Activated T-cell treated with anti-CD3 and anti-CD28 coated beads for 1 hour (primary cell): Measurements from ENCODE around the gene KRT7.
"Not testable (repeated sequence)": the region's sequence is repeated elsewhere in the genome, so short reads cannot be mapped to it uniquely, and the experiment has no call there.

Source experiments
- DNase-seq: peaks from one replicate; pipeline ENCODE4 v3.0.0-alpha.2; 2020; ENCODE audit warnings: low read depth

Gene KRT7

DNA sequence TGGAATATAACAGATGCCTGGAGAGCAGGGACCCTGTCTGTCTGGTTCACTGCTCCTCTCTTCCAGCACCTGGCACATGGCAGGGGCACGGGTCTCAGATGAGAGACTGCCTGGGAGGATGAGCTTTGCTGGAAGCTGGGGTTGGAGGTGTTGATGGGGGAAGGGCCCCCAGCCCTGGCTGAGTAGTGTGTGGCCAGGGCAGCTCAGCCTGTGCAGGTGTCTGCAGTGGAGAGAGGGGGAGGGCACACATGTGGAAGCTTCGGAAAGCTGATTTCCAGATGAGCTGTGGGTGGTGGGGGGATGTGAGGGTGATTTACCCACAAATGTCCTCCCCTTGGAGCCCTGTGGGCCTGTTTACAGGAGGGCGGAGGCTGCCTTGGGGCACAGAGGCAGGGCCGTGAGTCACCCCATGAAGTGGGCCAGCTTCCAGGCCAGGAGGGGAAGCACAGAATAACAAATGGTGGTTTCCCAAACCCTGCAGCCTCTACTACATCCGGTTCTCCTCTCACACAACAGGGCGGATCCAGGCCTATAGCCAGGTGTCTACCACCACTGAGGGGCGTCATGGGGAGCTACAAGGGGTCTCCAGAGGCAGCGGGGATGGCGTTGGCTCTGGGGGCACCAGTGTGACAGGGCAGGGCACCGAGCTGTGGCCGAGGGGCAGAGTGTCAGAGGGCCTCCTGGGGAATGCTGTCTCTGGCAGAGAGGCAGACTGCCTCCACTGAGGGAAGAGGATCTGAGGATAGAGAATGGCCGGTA is 11.0 kb downstream of the KRT7 start:
- peak; percentile 41 for DNase-seq

GRCh38 chr12:52244615-52244994 is 11.6 kb downstream of the KRT7 start:
- DNase-seq: no peak

GRCh38 chr12:52245259-52245961 is 12.4 kb downstream of the KRT7 start:
- DNase-seq: no peak

DNA sequence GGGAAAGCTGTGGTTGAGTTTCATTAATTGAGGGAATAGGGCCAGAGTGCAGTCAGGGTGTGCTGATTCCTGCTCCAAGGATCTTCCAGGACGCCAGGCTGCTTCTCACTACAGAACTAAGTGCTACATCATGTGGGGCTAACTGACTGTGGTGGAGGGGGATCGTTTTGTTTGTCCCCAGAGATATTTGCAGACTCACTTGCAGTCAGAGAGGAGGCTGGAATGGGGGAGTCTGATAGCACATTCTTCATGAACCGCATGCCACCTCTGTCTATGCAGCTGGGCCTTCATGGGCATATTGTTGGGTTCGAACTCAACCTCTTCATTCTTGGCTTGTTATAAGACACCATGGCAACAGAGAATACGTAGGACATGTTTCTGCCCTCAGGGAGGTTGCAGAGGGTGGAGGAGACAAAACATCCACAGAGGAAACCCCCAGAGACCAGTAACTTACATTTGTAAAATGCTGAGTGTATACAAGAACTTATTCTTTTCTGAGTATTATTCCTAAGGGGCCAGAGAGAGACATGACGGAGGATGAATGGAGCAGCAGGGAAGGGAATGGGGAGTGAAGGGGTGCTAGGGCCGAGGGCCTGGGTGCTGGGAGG is 13.0 kb downstream of the KRT7 start:
- no peak for DNase-seq

DNA sequence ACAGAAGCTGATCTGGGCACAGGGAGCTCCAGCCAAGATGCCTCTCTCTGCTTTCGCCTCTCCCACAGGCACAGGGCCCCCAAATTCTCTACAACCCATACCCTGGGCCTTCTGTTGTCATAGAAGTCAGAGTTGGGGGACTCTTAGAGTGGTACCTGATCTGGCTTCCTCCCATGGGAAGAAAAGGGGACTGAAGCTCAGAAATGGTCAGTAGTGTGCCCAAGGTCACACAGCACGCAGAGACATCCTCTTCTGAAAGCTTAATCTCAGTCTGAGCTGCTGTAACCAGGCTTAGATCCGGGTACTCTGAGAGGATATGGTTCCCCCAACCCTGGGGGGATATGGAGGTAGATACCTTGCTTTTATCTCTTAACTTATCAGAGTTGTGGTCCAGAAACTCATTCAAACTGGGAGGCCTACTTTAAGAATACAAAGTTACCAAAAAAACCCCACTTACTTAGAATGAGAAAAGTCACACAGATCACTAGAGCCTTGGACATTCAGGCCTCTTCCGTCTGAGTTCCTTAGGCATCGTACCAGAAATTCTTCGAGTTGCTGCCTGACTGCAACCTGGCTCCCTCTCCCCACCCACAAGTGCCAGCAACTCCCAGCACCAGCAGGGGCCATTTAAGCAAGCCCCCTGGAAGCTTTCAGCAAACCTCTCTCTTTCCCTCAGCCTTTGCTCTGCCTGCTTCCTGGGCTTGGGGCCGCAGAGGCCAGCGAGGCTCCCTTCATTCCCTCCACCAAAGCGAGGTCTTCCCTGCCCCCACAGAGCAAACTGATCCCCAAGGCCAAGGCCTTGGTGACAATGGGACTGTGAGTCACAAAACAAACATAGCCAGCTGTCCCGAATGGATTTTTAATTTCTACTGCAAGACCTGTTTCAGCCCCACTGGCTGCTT is 13.9 kb downstream of the KRT7 start:
- no peak for DNase-seq

DNA sequence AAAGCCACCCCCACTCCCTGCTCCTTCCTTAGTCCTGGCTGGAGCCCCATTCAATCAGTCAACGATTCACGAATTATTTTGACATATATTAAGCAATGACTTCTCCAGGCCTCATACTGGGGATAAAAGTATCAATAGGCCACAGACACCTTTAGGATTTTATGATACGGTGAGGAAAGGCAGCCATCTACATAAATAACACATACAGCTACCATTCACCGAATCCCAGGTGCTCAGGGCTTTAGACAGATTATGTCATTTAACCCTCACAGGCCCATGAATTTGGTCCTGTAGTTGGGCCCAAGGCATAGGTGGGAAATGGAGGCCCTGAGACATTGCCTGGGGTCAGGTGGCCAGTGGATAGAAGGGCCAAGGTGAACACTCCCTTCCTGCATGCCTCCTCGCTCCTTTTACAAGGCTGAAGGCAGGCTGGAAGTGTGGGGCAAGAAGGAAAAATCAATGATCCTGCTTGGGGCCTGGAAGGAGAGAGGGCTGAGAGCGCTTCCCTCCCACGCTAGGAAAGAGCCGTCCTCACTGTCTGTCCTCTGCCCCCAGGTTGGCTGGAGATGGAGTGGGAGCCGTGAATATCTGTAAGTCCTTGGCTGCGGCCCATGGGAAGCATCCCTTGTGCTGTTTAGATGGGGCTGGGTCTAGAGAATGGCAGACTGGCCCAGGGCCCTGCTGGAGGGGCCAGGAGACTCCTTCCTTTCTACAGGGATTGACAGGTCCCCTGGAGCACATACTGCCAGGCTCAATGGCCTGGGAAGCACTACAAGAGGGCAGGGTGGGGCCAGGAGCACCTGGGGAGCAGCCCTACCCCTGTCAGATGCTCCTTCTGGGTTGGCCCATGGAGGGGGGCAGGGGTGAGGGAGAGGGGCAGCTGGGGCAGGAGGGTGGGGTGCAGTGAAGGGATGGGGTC is 14.8 kb downstream of the KRT7 start:
- no peak for DNase-seq

DNA sequence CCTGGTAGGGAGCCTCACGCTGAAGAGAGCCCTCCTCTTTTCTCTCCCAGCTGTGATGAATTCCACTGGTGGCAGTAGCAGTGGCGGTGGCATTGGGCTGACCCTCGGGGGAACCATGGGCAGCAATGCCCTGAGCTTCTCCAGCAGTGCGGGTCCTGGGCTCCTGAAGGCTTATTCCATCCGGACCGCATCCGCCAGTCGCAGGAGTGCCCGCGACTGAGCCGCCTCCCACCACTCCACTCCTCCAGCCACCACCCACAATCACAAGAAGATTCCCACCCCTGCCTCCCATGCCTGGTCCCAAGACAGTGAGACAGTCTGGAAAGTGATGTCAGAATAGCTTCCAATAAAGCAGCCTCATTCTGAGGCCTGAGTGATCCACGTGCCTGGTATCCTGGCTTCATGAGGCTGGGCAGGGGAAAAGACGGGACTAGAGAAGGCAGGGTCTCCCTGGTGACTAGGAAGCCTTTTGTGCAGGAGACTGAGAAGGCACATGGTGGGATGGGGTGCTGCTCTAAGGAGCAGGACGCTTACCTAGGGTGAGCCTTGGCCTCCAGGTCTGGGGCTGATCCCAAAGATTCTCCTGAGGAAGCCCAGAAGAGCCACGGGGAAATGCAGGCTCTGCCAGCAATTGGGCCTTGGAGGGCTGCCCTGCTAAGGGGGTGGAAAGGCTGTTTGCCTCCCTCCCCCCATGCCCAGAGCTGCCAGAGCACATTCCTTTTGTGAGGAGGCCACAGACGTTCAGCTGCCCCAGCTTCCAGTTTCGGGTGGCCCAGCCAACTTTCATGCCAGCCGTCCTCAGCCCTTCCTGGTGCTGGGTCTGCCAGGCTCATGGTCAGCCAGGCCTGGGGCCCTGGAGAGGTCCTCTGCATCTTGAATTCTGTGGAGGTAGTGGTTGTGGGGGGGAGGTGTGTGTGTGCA is 15.8 kb downstream of the KRT7 start:
- DNase-seq: no peak

DNA sequence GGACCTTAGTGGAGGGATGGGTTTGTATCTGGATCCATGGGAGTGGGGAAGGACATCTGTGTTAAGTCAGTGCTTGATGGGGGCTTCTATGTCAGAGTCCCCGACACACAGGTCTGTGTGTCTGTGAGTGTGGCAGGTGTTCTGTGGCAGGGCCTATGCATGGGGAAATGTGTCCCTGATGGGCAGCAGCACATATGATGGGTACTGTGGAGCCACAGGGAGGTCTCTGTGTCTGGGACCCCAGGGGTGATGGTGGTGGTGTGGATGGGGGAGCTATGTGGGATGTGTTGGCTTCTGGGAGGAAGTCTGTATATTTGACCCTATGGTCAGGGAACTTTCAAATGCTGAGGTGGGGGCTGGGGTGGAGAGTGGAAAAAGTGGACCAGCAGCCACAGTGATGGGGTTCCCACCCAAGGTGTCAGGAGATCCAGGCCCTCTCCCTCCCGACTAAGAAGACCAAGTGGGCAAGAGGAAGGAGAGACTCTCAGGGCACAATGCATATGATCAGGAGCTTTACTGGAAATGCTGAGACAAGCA is 16.5 kb downstream of the KRT7 start:
- DNase-seq: no peak

DNA sequence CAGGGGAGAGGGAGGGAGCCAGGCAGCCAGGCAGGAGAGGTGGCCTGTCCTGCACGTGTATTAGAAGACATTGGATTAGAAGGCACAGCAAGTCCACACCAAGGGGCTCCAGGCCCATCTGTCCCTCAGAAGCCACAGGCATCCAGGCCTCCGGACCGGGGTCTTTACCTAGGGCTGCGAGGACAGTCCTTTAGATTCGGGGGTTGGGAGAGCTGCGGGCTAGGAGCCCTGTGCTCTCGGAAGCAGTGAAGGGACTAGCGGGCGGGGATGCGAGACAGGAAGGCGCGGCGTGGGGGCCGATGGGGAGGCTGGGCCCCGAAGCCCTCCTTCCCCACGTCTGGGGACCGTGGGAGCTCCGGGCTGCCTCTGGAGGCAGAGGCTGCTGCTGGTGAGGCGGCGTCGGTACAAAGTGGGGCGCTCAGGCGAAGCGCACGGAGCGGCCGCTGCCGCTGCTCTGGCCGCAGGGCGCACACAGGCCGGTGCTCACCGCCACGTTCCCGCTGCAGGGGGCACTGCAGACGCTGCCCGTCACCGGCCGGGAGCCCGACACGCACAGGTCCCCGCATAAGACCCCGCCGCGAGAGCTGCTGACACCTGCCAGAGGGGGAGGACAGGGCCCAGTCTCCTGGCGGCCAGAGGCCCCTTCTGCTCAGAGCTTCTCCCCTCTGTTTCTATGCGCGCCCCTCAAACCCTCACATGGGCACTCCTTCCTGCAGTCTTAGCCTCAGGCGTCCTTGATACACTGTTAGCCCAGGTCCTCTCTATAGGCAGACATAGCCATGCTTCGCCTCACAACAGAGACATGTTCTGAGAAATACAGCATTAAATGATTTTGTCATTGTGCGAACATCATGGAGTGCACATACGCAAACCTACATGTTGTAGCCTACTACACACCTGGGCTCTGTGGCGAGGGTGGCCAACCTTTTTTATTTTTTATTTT is 17.3 kb downstream of the KRT7 start:
- no peak for DNase-seq

DNA sequence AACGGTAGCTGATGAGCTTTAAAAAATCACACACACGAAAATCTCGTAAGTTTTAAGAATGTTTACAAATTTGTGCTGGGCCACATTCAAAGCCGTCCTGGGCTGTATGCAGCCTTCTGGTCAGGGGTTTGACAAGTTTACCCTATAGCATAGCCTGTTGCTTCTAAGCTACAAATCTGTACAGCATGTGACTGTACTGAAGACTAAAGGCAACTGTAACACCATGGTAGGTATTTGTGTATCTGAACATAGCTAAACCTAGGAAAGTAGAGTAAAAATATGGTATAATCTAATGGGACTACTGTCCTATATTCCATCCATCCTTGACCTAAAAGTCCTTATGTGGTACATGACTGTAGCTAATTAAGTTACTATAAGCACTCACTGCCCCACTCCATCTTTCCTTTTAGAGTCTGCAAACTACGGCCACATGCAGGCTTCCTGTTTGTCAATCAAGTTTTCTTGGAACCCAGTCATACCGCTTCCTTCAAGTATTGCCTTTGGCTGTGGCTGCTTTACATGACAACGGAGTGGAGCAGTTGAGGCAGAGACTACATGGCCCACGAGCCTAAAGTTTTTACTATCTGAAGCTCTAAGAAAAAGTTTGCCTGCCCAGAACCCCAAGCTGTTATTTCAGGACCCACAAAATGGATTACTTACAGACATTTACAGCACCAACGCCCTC is 18.5 kb downstream of the KRT7 start:
- DNase-seq: no peak

DNA sequence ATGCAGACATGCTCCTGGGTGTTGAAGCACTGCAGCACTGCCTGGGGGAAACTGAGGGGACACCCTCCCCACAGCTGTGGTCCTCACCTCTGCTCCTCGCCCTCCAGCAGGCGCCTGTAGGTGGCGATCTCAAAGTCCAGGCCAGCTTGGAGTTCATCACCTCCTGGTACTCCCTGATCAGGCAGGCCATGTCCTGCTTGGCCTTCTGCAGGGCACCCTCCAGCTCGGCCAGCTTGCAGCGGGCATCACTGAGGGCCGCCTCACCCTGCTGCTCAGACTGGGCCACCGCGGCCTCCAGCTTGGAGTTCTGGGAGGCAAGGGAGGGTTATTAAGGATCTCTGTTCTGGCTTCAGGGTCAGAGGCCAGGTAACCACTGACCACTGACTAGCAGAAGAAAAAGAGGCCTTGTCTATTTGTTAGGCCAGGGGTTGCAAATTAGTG is 19.2 kb downstream of the KRT7 start:
- not testable (repeated sequence) for DNase-seq

DNA sequence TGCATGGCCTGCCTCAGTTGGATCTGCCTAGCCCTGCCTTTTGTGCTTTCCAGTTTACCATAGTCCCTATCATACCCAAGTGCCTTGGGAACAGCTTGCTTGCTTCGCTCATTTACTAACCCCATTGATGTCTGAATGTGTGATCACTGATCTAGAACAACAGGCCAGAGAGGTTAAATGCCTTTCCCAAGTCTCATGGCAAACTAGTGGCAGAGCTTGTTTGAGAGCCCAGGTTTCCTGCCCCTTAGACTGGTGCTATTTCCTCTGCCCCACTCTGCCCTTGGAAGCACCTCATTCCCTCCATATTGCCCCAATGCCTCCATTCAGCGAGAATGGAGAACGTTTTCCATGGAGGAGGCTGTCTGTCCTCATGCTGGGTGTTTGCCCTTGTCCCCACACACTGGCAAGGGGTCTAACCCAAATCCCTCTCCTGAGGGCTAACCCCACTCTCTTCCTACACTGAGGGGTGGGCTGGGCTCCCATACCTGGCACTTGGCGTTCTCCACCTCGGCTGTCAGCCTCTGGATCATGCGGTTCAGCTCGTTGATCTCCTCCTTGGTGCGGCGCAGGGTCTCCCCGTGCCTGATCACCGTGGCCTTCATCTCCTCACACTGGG is 19.8 kb downstream of the KRT7 start:
- DNase-seq: no peak

- DNase-seq: no peak
These were observed 20.5 kb downstream of the KRT7 start for GRCh38 chr12:52253391-52254179.

- DNase-seq: no peak
These were observed 21.3 kb downstream of the KRT7 start for GRCh38 chr12:52254180-52254964.

- no peak for DNase-seq
These were observed 22.1 kb downstream of the KRT7 start for GRCh38 chr12:52254965-52255751.
